PC-3 (cell line): ENCODE results near the gene MAPK8. TPM values are rescaled to one million over a fixed set of nuclear protein-coding genes. Genes with fewer than 3 reads are reported as not detected.
A peak's percentile ranks its signal among the peaks of the same experiment; 100 is the strongest.

Experiments
- ATAC-seq: fragments of 200-7000 bp; cut with Tn5 transposase; 2 replicates; pipeline ENCODE4 v1.9.1; 2020; ENCODE audit warnings: mild to moderate bottlenecking, moderate library complexity
- BruUV-seq: library from RNA; stranded (reverse); fragments of 400-500 nt; replicated peaks from 2 replicates; lab custom pipeline; 2021; lab: Mats Ljungman, UMichigan
- CTCF ChIA-PET: fragments of 300-600 bp; sonication (Branson Sonifier 250); formaldehyde crosslinking; loops from one replicate; lab custom pipeline; 2022; ENCODE audit warnings: antibody characterized with exemption; lab: Charles Lee
- POLR2A ChIA-PET: fragments of 300-600 bp; sonication (Branson Sonifier 250); formaldehyde crosslinking; loops from one replicate; lab custom pipeline; 2022; ENCODE audit warnings: antibody characterized with exemption; ENCODE audit not compliant: unreplicated experiment; lab: Charles Lee
- DNase-seq: peaks from one replicate; pipeline ENCODE4 v3.0.0-alpha.2; 2015
- H2AFZ ChIP-seq: fragments of 300-600 bp; sonication (generic); 2 replicates; pipeline ENCODE4 v1.6.0; 2016; ENCODE audit warnings: antibody characterized with exemption, low read length
- H3F3A ChIP-seq: fragments of 300-600 bp; sonication (generic); one replicate; pipeline ENCODE4 v1.6.0; 2017; ENCODE audit warnings: antibody characterized with exemption, low read length, control low read depth, mild to moderate bottlenecking; ENCODE audit not compliant: unreplicated experiment
- H3K27ac ChIP-seq: fragments of 300-600 bp; sonication (generic); 2 replicates; pipeline ENCODE4 v1.5.1; 2016; ENCODE audit warnings: mild to moderate bottlenecking, low read length
- H3K27me3 ChIP-seq: fragments of 300-600 bp; sonication (generic); 2 replicates; pipeline ENCODE4 v1.6.1; 2016; ENCODE audit warnings: low read length, mixed read lengths
- H3K36me3 ChIP-seq: fragments of 300-600 bp; sonication (generic); 2 replicates; pipeline ENCODE4 v1.6.1; 2016; ENCODE audit warnings: low read depth, mixed run types, low read length, mixed read lengths
- H3K4me1 ChIP-seq: fragments of 300-600 bp; sonication (generic); 2 replicates; pipeline ENCODE4 v1.5.1; 2016; ENCODE audit warnings: low read length; ENCODE audit not compliant: insufficient read depth
- H3K4me2 ChIP-seq: fragments of 300-600 bp; sonication (generic); 2 replicates; pipeline ENCODE4 v1.6.0; 2016; ENCODE audit warnings: low read length
- H3K4me3 ChIP-seq: fragments of 300-600 bp; sonication (generic); 2 replicates; pipeline ENCODE4 v1.5.1; 2016; ENCODE audit warnings: mild to moderate bottlenecking, low read length, mixed read lengths
- H3K79me2 ChIP-seq: fragments of 300-600 bp; sonication (generic); 2 replicates; pipeline ENCODE4 v1.6.1; 2017; ENCODE audit warnings: low read length, mixed read lengths
- H3K9ac ChIP-seq: fragments of 300-600 bp; sonication (generic); 2 replicates; pipeline ENCODE4 v1.6.0; 2016; ENCODE audit warnings: mild to moderate bottlenecking, low read length
- H3K9me2 ChIP-seq: fragments of 300-600 bp; sonication (generic); replicated peaks from 2 replicates; pipeline ENCODE4 v1.6.1; 2016; ENCODE audit warnings: mixed run types, low read length, mixed read lengths
- H3K9me3 ChIP-seq: fragments of 300-600 bp; sonication (generic); 2 replicates; pipeline ENCODE4 v1.6.1; 2016; ENCODE audit warnings: low read length, mixed read lengths
- H4K20me1 ChIP-seq: fragments of 300-600 bp; sonication (generic); 2 replicates; pipeline ENCODE4 v1.6.1; 2016; ENCODE audit warnings: low read length, mixed read lengths
- EZH2 ChIP-seq: fragments of 300-600 bp; sonication (generic); IDR thresholded peaks from one replicate; pipeline ENCODE4 v1.6.1; 2017; ENCODE audit warnings: antibody characterized with exemption, mild to moderate bottlenecking, low read length; ENCODE audit not compliant: unreplicated experiment
- EZH2phosphoT487 ChIP-seq: fragments of 300-600 bp; sonication (generic); IDR thresholded peaks from 2 replicates; pipeline ENCODE4 v1.6.1; 2018; ENCODE audit warnings: mild to moderate bottlenecking, antibody characterized with exemption, low read length, borderline replicate concordance
- intact Hi-C: fragments of 100-400 bp; cut with micrococcal nuclease; formaldehyde crosslinking; loops from 2 replicates; pipeline ENCODE4 v1.9.0; 2023
- total RNA-seq: library from RNA; depleted of rRNA; stranded (reverse); fragments of >200 nt; gene quantifications from 2 replicates; pipeline ENCODE4 v1.2.3, GENCODE V29; 2014
- TF ChIP-seq, protein P1 (sequence below): fragments of 300-600 bp; sonication (generic); conservative IDR thresholded peaks from 2 replicates; pipeline ENCODE4 v1.5.1; 2017; ENCODE audit warnings: antibody characterized with exemption, low read depth, mild to moderate bottlenecking, low read length

Gene MAPK8
- total RNA-seq, 1 experiment from 2014 or later, result 26.6 TPM

DNA sequence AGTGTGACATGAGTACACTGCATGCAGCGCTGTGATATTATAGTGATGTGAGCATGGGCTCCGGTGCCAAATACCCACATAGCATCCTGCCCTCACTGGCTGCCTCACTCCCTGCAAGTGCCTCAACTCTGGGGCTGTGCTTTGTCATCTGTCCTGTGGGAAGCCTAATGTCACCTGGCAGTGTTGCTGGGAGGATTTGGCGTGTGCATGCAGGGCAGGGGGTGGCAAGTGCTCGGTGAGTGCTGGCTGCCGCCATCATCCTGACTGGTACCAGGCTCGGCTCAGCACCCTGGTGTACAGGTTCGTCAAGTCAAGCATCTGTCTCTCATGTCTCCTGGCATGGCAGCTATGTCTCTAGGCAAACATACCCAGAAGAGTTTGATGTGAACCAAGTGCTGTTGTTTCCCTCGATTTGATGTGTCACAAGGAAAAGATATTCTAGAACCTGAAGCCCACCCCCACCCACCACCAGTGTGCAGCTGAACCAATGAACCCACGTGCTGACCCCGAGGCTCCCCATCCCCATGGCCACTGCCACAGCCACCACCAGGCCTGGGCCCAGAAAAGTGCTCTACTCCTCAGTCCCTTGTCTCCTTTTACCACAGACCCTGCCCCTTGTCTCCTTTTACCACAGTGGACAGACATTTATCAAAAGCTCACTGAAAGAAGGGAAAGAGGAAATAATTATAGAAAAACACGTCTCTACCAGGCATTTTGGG is 135.8 kb downstream of the MAPK8 start:
- Histone ChIP-seq H3K4me3 (no peak overlapping the region), H4K20me1 (no peaks in the 10 kb centered on the region), H3K9ac (no peak overlapping the region), H3K27ac (no peak overlapping the region), H3K9me2 (no peaks in the 10 kb centered on the region), H3K27me3 (no peaks in the 10 kb centered on the region), H3K4me2 (no peak overlapping the region), H3K36me3 (no peaks in the 10 kb centered on the region), H3F3A (no peaks in the 10 kb centered on the region), H2AFZ (no peak overlapping the region), H3K4me1 (peaks cover 14% of the 10 kb centered on the region), H3K9me3 (no peaks in the 10 kb centered on the region), H3K79me2 (no peaks in the 10 kb centered on the region)
- BruUV-seq, result no TSS peak
- intact Hi-C loops, result no loop called here
- CTCF ChIA-PET, result no interaction called here
- no peak for TF ChIP-seq EZH2
- no peak for TF ChIP-seq EZH2phosphoT487
- TF ChIP-seq, protein P1, sequence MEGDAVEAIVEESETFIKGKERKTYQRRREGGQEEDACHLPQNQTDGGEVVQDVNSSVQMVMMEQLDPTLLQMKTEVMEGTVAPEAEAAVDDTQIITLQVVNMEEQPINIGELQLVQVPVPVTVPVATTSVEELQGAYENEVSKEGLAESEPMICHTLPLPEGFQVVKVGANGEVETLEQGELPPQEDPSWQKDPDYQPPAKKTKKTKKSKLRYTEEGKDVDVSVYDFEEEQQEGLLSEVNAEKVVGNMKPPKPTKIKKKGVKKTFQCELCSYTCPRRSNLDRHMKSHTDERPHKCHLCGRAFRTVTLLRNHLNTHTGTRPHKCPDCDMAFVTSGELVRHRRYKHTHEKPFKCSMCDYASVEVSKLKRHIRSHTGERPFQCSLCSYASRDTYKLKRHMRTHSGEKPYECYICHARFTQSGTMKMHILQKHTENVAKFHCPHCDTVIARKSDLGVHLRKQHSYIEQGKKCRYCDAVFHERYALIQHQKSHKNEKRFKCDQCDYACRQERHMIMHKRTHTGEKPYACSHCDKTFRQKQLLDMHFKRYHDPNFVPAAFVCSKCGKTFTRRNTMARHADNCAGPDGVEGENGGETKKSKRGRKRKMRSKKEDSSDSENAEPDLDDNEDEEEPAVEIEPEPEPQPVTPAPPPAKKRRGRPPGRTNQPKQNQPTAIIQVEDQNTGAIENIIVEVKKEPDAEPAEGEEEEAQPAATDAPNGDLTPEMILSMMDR, result no peak
- DNase-seq (no peak), ATAC-seq (no peak)
- POLR2A ChIA-PET, result no interaction called here

DNA sequence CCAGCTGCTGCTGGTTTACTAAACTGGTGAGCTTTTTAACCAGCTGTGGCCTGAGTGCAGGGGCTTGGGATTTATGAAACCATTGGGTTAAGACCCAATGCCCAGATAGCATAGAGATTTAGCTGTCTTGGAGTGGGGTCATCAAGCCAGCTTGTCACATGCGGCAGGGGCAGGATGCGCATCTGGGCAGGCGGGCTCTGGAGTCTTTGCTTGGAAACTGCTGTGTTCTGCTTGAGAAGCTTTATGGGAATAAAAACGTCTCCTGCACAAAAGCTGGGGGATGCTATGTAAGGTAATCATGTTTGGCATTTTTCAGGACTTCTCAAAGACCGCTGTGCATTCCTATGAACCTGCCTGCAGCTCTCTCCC is 136.3 kb downstream of the MAPK8 start:
- no peaks in the 10 kb centered on the region for H4K20me1 ChIP-seq
- H2AFZ ChIP-seq, result no peak overlapping the region
- no peaks in the 10 kb centered on the region for H3K27me3 ChIP-seq
- no peaks in the 10 kb centered on the region for H3K79me2 ChIP-seq
- TF ChIP-seq, protein P1, result no peak
- TF ChIP-seq EZH2phosphoT487 (no peak), EZH2 (no peak)
- POLR2A ChIA-PET, result no interaction called here
- H3K9ac ChIP-seq, result no peak overlapping the region
- H3K27ac ChIP-seq, result no peak overlapping the region
- H3K9me2 ChIP-seq, result no peaks in the 10 kb centered on the region
- H3K9me3 ChIP-seq, result no peaks in the 10 kb centered on the region
- no peak overlapping the region for H3K4me2 ChIP-seq
- ATAC-seq (no peak), DNase-seq (no peak)
- no peaks in the 10 kb centered on the region for H3K36me3 ChIP-seq
- no peak overlapping the region for H3K4me3 ChIP-seq
- CTCF ChIA-PET, result no interaction called here
- H3K4me1 ChIP-seq, result peaks cover 14% of the 10 kb centered on the region
- no peaks in the 10 kb centered on the region for H3F3A ChIP-seq
- BruUV-seq, result no TSS peak
- intact Hi-C loops, result no loop called here

DNA sequence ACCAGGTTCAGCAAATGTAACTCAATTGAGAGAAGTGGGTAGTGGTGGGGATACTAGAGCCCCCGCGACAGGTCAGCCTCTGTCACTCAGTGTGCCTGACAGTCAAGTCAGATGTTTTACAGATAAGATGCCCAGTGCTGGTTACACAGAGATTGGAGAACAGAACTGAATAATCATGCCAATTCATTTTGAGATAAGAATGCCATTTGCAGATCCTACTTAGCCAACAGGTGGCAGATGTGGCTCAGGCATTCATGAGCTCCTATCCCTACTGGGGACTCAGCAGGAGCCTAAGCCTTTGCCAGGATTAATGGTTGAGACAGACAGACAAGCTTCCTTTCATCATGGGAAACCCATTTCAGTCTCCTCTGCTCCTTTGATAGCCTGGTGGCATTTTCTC is 137.8 kb downstream of the MAPK8 start:
- intact Hi-C loops, result loop anchor here (1.0 kb wide), 1 partner anchor 62 kb away; no protein-coding TSS in a partner anchor
- Histone ChIP-seq H3K9me2 (no peaks in the 10 kb centered on the region), H3K9me3 (no peaks in the 10 kb centered on the region), H3K27ac (no peak overlapping the region), H3K27me3 (no peaks in the 10 kb centered on the region), H3K4me3 (no peak overlapping the region), H3K4me1 (peaks cover 10% of the 10 kb centered on the region), H2AFZ (no peak overlapping the region), H3K4me2 (no peak overlapping the region), H3F3A (no peaks in the 10 kb centered on the region), H3K36me3 (no peaks in the 10 kb centered on the region), H3K79me2 (no peaks in the 10 kb centered on the region), H4K20me1 (no peaks in the 10 kb centered on the region), H3K9ac (no peak overlapping the region)
- DNase-seq, result peak; percentile 49
- TF ChIP-seq, protein P1, result peak; percentile 47
- TF ChIP-seq EZH2phosphoT487, result no peak
- no TSS peak for BruUV-seq
- CTCF ChIA-PET, result interaction anchor here (1.0 to 1.5 kb wide), 4 partner anchors 53 to 212 kb away, joined by 3 to 16 read pairs (median 9); no protein-coding TSS in a partner anchor
- ATAC-seq, result peak; percentile 62
- POLR2A ChIA-PET, result no interaction called here
